DOHH2 (cell line): Measurements from ENCODE around the gene RBFOX2.

Source experiments
- H3F3A ChIP-seq: fragments of 200-600 bp; sonication (generic), shearing (Covaris generic); 2 replicates; pipeline ENCODE4 v1.6.0; 2016; ENCODE audit warnings: antibody characterized with exemption, mild to moderate bottlenecking; ENCODE audit not compliant: control insufficient read depth, insufficient read depth
- H3K27ac ChIP-seq: fragments of 200-600 bp; sonication (generic); 2 replicates; pipeline ENCODE4 v1.5.1; 2014; ENCODE audit warnings: low read depth, mild to moderate bottlenecking, low read length, moderate library complexity
- H3K27me3 ChIP-seq: fragments of 200-600 bp; sonication (generic); 2 replicates; pipeline ENCODE4 v1.6.1; 2014; ENCODE audit warnings: mild to moderate bottlenecking, low read length, mixed read lengths; ENCODE audit not compliant: control insufficient read depth
- H3K36me3 ChIP-seq: fragments of 200-600 bp; sonication (generic); 2 replicates; pipeline ENCODE4 v1.6.1; 2014; ENCODE audit warnings: mild to moderate bottlenecking, low read length, moderate library complexity, mixed read lengths; ENCODE audit not compliant: control insufficient read depth
- H3K4me1 ChIP-seq: fragments of 200-600 bp; sonication (generic); 2 replicates; pipeline ENCODE4 v1.6.1; 2014; ENCODE audit warnings: mild to moderate bottlenecking, low read length, mixed read lengths; ENCODE audit not compliant: control insufficient read depth
- H3K4me2 ChIP-seq: fragments of 200-600 bp; sonication (generic); 2 replicates; pipeline ENCODE4 v1.6.0; 2014; ENCODE audit warnings: mild to moderate bottlenecking, low read length, moderate library complexity
- H3K4me3 ChIP-seq: fragments of 200-600 bp; sonication (generic); 2 replicates; pipeline ENCODE4 v1.5.1; 2014; ENCODE audit warnings: mild to moderate bottlenecking, low read length, mixed read lengths
- H3K79me2 ChIP-seq: fragments of 200-600 bp; sonication (generic); 2 replicates; pipeline ENCODE4 v1.6.1; 2014; ENCODE audit warnings: mild to moderate bottlenecking, low read length, mixed read lengths; ENCODE audit not compliant: control insufficient read depth
- H3K9me2 ChIP-seq: fragments of 200-600 bp; sonication (generic); replicated peaks from 2 replicates; pipeline ENCODE4 v1.6.1; 2014; ENCODE audit warnings: mild to moderate bottlenecking, low read length, mixed read lengths; ENCODE audit not compliant: control insufficient read depth
- H3K9me3 ChIP-seq: fragments of 200-600 bp; sonication (generic); 2 replicates; pipeline ENCODE4 v1.6.1; 2014; ENCODE audit warnings: antibody characterized with exemption, low read length, mixed read lengths; ENCODE audit not compliant: control insufficient read depth, insufficient read depth
- H4K20me1 ChIP-seq: fragments of 200-600 bp; sonication (generic); 2 replicates; pipeline ENCODE4 v1.6.0; 2014; ENCODE audit warnings: low read depth, mild to moderate bottlenecking, antibody characterized with exemption, low read length, moderate library complexity; ENCODE audit not compliant: control insufficient read depth, insufficient read depth
- CTCF ChIP-seq: fragments of 200-600 bp; sonication (generic); IDR thresholded peaks from one replicate; pipeline ENCODE4 v1.5.1; 2014; ENCODE audit warnings: antibody characterized with exemption, mild to moderate bottlenecking, low read depth, low read length; ENCODE audit not compliant: poor library complexity, severe bottlenecking
- EZH2phosphoT487 ChIP-seq: fragments of 200-600 bp; sonication (generic); IDR thresholded peaks from 2 replicates; pipeline ENCODE4 v1.6.1; 2017; ENCODE audit warnings: borderline replicate concordance, mild to moderate bottlenecking, antibody characterized with exemption, low read length, moderate library complexity, mixed read lengths

RBFOX2 gene

GRCh38 chr22:35761037-35761436 lies 267.6 kb downstream of the RBFOX2 start:
- TF ChIP-seq CTCF, result peak; percentile 60
- no peak for TF ChIP-seq EZH2phosphoT487
- peak overlapping the region; percentile 3; the same call in 1 of the 2 replicates for H3K27ac ChIP-seq
- no peak overlapping the region for H3K4me3 ChIP-seq
- H3F3A ChIP-seq, result peaks cover 14% of the 10 kb centered on the region
- H3K27me3 ChIP-seq, result no peaks in the 10 kb centered on the region
- no peaks in the 10 kb centered on the region for H3K9me3 ChIP-seq
- H3K4me2 ChIP-seq, result no peak overlapping the region
- peaks cover 45% of the 10 kb centered on the region for H3K36me3 ChIP-seq
- H3K4me1 ChIP-seq, result peaks cover 70% of the 10 kb centered on the region
- H3K79me2 ChIP-seq, result peaks cover 4% of the 10 kb centered on the region; the same call in 1 of the 2 replicates
- no peaks in the 10 kb centered on the region for H3K9me2 ChIP-seq
- no peaks in the 10 kb centered on the region for H4K20me1 ChIP-seq

GRCh38 chr22:35758394-35758793 lies 270.2 kb downstream of the RBFOX2 start:
- peak overlapping the region; percentile 17 for H3K4me2 ChIP-seq
- no peaks in the 10 kb centered on the region for H3K27me3 ChIP-seq
- H3K79me2 ChIP-seq, result peaks cover 21% of the 10 kb centered on the region
- no peaks in the 10 kb centered on the region for H4K20me1 ChIP-seq
- H3K9me3 ChIP-seq, result no peaks in the 10 kb centered on the region
- no peaks in the 10 kb centered on the region for H3K9me2 ChIP-seq
- H3F3A ChIP-seq, result peaks cover 32% of the 10 kb centered on the region
- H3K36me3 ChIP-seq, result peaks cover 57% of the 10 kb centered on the region
- TF ChIP-seq EZH2phosphoT487 (no peak), CTCF (no peak)
- H3K4me3 ChIP-seq, result 0 out of 2 replicates have a peak overlapping the region, but pooled peaks have one; percentile 3
- peak overlapping the region; percentile 100 for H3K27ac ChIP-seq
- peaks cover 84% of the 10 kb centered on the region for H3K4me1 ChIP-seq

- no peaks in the 10 kb centered on the region for H3K9me2 ChIP-seq
- no peaks in the 10 kb centered on the region for H3K9me3 ChIP-seq
- TF ChIP-seq CTCF (no peak), EZH2phosphoT487 (no peak)
- H3K4me2 ChIP-seq, result peak overlapping the region; percentile 95
- no peaks in the 10 kb centered on the region for H3K27me3 ChIP-seq
- H3K27ac ChIP-seq, result peak overlapping the region; percentile 100
- H3F3A ChIP-seq, result peaks cover 47% of the 10 kb centered on the region
- peaks cover 21% of the 10 kb centered on the region for H3K79me2 ChIP-seq
- no peaks in the 10 kb centered on the region for H4K20me1 ChIP-seq
- H3K4me1 ChIP-seq, result peaks cover 99% of the 10 kb centered on the region
- peaks cover 66% of the 10 kb centered on the region for H3K36me3 ChIP-seq
- H3K4me3 ChIP-seq, result peak overlapping the region; percentile 59
Measured at GRCh38 chr22:35756722-35757121, 271.9 kb downstream of the RBFOX2 start.
